NCI-H1092 treated with DMSO at 0.1 percent for 48 hours (cell line): ENCODE data around the gene HMGA1.
"Not testable (repeated sequence)": the region's sequence is repeated elsewhere in the genome, so short reads cannot be mapped to it uniquely, and the experiment has no call there.

Experiments used
- DNase-seq: peaks from one replicate; lab custom pipeline; 2025; lab: John Stamatoyannopoulos, UW

Gene HMGA1

GRCh38 chr6:34260576-34261267 is 24.0 kb downstream of the HMGA1 start:
- no peak for DNase-seq

DNA sequence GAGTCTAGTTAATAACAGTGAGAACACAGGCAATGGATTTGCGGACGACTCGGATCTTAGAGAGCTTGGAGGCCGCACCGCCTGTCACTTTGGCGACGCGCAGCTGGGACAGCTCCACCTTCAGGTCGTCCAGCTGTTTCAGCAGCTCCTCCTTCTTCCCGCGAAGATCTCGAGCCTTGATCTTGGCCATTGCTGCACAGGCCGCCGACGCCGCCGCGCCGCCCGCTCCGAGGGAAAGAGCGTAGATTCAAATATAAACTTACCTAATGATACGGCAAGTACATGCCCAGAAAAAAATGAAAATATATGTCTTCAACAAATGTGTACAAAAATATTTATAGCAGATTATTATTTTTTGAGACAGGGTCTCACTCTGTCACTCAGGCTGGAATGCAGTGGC is 26.8 kb downstream of the HMGA1 start:
- not testable (repeated sequence) for DNase-seq

DNA sequence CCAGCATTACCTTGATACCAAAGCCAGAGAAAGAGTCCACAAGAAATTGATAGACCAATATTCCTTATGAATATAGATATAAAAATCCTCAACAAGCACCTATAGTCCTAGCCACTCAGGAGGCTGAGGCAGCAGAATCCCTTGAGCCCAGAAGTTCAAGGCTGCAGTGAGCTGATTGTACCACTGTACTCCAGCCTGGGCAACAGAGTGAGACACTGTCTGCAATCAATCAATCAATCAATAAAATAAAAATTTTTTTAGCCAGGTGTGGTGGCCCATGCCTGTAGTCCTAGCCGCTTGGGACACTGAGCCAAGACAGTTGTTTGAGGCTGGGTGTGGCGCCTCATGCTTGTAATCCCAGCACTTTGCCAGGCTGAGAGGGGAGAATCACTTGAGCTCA is 31.1 kb downstream of the HMGA1 start:
- no peak for DNase-seq

DNA sequence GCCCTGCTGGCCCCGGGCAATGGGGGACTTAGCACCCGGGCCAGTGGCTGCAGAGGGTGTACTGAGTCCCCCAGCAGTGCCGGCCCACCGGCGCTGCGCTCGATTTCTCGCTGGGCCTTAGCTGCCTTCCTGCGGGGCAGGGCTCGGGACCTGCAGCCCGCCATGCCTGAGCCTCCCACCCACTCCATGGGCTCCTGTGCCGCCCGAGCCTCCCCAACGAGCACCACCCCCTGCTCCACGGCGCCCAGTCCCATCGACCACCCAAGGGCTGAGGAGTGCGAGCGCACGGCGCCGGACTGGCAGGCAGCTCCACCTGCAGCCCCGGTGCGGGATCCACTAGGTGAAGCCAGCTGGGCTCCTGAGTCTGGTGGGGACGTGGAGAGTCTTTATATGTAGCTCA is 32.5 kb downstream of the HMGA1 start:
- not testable (repeated sequence) for DNase-seq

- not testable (repeated sequence) for DNase-seq
Observed at GRCh38 chr6:34269658-34270341, 33.1 kb downstream of the HMGA1 start.

DNA sequence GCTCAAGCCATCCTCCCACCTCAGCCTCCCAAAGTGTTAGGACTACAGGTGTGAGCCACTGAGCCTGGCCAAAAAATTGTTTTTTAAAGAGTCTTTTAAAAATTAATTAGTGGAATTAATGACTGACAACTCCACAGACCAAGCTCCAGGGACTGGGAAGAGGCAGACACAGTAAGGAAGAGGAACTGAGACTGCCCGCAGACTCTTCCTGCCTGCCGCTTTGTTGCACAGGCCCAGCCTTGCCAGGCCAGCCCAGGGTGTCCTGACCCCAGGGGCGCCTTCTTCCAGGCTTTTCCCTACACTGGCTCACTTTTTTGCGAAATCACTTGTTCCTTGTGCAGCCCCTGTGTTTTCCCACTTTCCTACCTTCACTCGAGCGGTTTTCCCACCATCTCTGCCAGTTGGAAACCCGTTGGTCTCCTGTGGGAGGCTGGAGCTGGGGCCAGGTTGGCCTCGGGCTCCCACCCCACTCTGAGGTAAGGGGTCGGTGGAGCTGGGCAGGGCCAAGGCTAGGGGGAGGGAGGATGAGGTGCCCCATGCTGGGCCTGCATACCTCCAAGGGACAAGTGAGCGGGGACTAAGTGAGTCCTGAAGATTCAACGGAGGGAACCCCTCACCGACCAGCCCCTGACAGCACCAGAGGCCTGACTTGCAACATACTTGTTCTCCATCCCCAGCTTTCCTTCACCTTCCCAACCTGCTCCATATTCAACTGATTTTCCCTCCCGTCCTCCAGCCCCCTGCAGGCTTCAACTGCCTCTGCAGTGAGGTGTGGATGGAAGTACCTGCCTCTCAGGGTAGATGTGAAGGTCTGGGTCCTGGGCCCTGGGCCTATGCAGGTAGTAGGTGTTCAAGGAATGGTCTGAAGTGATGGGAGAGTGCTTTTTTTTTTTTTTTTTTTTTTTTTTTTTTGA is 35.6 kb downstream of the HMGA1 start:
- no peak for DNase-seq

DNA sequence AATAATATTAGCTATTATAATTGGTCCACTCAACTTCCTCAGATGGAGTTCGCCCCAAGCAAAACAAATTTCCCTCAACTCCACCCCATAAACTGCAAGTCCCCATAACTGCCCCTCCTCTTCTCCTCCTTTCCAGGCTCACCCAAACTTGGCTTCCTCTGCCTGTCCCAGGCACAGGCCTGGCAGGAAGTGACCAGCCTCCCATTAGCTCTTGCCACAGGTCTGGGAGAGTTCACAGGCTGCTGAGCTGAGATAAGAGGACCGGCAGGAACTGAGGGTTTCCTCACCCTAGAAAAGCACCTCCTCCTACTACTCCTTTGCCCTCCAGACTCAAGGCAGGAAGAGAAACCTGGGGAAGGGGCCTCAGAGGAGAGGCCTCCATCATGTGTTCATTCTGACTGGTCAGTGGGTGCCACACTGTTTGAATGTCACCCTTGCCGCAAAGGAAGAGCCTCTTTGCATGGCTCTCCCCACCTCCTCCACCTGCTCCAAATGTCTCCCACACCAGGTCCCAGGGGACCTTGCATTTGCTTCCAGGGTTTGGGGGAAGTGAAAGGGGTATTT is 36.7 kb downstream of the HMGA1 start:
- no peak for DNase-seq

DNA sequence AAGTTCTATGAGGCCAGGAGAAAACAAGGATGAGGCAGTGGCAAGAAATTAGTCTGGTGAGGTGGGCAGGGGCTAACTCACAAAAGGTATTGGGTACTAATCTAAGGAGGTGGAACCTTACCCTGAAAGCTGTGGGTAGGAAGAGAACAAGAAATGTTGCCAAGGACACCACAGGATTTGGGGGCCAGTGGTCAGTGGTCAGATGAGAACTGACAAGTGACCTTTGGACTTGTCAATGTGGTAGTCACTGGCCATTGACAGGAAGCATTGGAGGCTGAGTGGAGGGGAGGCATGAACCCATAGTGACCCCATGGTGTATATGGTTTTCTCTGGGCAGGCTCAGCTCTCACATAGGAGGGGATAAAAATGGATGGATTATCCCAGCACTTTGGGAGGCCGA is 37.5 kb downstream of the HMGA1 start:
- DNase-seq: no peak

DNA sequence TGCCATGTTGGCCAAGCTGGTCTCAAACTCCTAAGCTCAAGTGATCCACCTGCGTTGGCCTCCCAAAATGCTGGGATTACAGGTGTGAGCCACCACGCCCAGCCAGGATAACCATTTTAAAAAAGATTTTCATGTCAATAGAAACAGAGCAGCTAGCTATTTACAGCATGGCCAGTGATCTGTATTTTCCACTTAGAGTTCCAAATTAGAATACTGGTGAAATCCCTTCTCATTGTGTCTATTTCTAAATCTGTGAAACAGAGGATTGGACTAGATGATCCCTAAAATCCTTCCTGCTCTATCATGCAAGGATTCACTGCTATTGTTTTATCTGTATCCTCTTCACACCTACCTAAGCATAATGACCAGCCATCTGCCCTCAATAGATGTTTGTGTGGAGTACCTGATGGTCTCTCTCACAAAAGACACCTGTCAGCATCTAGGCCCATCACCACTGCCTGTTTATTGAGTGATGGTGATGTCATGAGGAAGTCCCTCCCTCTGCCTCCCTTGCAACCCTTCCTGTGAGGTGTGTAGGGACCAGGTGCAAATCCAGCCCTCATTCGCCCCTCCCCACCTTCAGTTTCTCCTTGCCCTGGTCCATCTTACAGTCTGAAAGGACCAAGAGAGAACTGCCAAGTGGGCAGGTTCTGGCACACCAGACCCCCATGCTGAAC is 38.6 kb downstream of the HMGA1 start:
- DNase-seq: no peak

- no peak for DNase-seq
Observed at GRCh38 chr6:34276191-34276590, 39.5 kb downstream of the HMGA1 start.

DNA sequence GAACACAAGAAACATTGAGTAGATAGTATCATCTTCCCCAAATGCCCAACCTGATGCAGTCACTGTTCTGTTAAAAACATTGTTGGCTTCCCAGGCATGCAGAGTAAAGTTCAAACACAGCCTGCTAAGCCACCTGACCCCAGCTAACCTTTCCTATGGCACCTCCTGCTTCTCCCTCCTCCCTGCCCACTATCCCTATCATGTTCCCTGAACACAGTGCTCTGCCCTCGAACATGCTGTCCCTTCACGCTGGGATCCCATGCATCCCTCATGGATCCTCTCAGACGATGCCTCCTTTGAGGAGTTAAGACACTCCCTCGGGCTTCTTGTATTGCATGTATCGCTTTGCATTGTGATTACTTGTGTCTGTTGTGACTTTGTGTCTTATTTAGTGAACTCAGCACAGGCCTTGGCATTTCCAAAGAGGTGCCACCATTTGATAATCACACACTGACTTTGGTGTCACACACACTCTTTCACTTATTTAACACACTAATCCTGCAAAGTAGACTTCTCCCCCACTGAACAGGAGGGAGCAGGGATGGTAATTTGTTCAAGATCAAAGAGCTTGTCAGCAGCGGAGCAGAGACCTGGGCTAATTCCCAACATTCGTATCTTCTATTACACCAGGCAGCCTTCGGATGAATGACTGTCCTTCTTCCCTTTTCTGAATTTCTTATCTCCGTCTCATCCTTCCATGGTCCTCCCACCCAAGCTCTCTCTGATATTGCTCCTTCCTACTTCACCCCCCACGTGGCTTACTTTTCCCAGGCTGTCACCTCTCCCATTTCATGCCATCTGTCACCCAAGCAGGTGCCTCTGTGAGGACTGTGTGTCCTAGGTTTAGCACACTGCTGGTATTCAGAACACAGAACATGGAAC is 40.4 kb downstream of the HMGA1 start:
- no peak for DNase-seq

GRCh38 chr6:34277763-34278112 is 41.1 kb downstream of the HMGA1 start:
- no peak for DNase-seq

DNA sequence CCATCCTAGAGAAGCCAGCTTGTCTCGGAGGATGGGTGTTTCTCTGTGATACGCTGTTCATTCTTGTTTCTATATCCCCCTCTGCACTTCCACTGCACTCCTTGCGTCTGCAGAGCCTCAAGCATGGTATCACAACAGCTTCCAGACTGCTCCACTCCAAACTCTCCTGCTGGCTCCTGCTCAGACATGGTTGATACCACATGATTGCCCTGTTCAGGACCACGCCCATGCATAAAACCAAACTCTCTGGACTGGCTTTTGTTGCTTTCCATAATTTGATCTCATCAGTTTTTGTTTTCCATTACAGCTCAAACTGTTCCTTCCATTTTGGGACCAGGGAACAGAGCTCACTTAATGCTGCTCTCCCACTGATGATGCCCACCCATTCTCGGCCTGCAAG is 42.2 kb downstream of the HMGA1 start:
- DNase-seq: no peak

GRCh38 chr6:34280216-34280615 is 43.5 kb downstream of the HMGA1 start:
- no peak for DNase-seq

DNA sequence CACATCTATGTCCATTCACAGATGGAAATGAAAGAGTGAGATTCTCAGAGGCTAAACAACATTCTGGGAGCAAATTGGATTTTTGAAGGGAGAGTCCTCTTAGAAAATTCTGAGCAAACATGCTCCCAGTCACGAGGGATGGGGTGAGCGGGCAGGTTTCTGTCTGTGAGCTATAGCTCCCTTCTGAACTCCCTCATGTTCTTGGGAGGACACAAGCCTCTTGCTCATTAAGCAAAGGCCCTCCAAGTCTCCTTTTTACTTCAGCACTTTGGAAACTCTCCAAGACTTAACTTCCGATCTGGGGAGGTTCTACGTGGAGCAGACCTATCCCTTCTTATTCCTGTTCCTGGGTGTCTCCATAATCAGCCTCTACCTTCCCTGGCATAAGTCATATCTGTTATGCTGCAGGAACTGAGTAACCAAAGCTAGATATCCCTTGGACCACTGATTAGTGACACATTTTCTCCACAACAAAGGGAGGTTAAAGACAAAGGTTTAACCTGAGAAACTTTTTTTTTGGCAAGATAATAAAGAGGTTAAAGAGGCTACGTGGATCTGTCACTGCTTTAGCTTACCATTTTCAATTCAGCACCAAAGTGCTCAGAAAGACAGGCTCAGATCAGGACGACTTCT is 45.1 kb downstream of the HMGA1 start:
- no peak for DNase-seq

DNA sequence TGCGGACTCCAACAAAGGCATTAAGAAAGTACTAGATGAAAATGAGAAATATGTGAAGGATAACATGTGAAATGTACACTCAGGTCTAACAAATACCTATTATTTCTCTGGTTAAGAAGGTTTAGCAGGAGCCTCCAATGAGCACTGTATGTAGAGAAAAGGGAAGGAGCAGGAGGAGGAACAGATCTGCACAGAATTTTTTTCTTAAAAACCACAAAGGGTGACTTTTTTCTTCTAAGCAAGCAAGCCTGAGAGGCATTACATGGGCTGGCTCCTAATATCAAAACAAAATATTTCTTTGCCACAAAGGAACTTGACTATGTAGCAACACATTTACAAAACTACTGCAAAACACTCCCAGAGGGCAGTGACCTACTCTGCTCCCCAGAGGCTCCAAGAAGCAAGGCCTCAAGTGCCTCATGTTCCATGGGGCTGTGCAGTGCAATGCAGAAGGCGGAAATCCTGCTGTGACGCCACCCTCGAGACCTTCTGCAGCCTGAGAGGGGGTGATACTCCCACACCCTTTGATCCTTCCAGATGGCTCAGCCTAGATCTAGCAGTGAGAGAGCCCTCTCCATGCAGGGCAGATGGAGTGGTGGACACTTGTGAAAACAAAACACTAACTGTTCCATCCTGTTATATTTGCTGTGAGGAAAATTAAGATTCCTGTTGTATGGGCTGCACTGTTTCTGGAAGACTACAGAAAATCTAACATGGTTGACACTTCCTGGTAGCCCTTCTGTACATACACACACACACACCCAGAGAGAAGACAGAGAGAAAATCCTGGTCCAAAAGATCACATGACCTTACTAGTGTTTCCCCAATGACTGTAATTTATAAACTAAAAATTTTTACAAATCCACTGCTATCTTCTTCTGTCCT is 48.1 kb downstream of the HMGA1 start:
- DNase-seq: no peak

- no peak for DNase-seq
Observed at GRCh38 chr6:34285448-34286164, 48.9 kb downstream of the HMGA1 start.

DNA sequence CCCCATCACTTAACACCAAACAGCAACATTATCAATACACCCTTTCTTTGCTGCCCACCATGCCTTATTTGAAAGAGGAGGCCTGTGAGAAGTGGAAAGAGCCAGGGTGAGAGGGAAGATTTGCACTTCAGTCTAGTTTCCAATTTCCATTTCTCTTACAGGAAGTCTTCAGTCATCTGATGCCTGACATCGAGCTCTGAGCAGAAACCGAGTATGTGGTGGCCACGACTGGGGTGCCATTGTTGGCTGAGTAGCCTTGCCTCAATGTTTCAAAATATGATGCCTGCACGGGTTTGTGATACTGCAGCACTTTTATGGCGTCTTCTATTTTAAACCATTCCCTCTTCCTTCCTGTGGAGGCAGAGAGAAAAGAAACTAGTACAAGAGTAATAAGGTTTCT is 51.9 kb downstream of the HMGA1 start:
- DNase-seq: no peak

DNA sequence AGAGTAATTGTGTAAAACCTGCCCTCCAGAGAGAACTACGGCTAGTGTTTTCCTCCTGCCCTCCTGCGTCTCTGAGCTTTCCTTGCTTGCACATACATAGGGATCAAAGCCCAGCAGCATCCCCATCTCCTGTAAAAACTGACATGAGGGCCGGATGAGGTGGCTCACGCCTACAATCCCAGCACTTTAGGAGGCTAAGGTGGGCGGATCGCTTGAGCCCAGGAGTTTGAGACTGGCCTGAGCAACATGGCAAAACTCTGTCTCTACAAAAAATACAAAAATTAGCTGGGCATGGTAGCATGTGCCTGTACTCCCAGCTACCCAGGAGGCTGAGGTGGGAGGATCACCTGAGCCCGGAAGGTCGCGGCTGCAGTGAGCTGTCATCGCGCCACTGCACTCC is 52.5 kb downstream of the HMGA1 start:
- DNase-seq: no peak
